ENCODE measurements around the gene ADCY3.

ADCY3 gene

DNA sequence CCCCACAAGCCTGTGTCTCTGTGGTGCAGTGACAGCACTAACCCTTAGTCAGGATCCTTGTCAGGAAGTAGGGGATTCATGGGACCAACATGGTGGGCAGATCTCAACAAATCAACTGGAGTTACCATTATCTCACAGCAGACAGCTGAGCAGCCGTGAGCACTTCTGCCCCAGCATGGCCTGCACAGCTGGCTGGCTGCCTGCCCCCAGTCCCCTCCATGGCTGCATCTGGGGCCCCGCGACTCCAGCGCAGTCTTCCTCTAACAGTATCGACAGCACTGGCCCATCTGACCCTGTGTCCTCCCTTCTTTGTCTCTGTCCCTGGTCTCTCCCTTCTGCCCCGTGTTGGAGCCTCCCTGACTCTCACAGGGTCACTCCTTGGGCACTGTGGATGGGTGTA, 4.7 kb upstream of the ADCY3 start:
- no peak for DNase-seq

GRCh38 chr2:24924266-24924665, 4.2 kb upstream of the ADCY3 start:
- DNase-seq: no peak

DNA sequence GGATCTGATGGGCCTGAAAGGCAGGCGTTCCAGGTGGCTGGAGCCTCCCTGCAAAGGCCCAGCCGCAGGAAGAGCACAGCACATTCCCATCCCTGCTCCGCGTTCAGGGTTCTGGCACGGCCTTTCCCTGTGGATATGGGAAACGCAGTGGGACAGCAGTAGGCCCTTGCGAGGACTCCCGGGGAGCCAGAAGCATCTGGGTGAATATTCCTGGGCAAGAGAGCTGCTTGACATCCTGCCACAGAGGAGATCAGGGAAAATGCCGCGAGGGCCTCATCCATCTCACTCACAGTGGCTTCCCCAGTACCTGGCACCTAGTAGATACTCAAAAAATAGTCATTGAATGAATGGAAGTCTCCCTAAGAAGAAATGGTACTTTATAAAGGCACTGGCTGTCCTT, 3.1 kb upstream of the ADCY3 start:
- DNase-seq: no peak

- no peak for DNase-seq
Observed at GRCh38 chr2:24922556-24922955, 2.5 kb upstream of the ADCY3 start.

DNA sequence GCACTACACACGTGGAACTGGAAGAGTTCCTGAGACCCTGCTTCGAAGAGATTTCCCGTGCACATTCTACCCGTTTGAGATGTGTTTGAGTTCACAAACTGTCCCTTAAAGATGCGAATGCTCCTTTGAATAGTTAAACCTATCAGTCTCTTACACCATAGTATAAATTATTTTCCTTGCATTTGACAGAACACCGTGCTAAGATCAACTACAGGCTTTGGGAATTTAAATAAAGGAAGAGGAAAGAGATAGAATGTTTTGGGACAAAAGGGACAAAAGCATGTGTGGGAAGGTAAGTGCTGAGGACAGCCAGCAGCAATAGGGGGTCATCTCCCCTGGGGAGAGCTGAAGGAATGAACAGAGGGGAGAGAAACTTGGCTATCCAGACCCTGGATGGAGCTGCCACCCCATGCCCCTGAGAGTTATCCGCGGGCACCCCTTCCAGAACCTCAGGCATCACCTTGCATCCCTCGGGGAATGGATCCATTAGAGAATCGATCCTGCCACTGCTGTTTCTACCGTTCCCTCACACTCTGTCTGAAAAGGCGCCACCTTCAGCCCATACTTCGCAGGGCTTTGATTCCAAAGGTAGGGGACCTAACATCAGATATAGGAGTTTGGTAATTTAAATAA, 888 bp upstream of the ADCY3 start:
- peak in 1 of 2 experiments; percentile 40 for DNase-seq

DNA sequence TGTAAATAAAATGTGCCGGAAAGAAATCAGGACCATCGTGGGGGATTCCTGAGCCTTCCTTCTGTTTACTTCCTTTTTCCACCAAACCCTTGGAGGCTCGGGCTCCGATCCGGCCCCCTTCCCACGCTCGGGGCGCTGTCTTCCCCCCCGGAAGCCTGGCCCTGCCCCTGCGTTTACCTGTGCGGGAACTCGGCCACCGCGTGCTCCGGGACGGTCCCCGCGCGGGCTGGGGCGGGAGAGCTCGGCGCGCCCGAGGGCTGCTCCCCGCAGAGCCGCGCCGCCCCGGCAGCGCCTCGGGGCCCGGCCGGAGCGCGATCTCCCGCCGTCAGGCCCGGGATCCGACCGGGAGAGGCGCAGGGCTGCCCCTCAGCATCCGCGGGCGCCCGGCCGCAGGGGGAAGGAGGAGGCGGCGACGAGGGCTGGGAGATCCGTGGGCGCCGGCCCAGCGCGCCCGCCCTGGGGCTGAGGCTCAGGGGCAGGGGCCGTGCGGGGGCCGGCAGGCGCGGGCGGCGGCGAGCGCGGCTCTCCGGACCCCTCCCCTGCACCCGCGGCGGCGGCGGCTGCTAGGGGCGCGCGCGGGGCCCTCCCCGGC, 435 bp downstream of the ADCY3 start:
- DNase-seq: peak in 1 of 2 experiments; percentile 81

DNA sequence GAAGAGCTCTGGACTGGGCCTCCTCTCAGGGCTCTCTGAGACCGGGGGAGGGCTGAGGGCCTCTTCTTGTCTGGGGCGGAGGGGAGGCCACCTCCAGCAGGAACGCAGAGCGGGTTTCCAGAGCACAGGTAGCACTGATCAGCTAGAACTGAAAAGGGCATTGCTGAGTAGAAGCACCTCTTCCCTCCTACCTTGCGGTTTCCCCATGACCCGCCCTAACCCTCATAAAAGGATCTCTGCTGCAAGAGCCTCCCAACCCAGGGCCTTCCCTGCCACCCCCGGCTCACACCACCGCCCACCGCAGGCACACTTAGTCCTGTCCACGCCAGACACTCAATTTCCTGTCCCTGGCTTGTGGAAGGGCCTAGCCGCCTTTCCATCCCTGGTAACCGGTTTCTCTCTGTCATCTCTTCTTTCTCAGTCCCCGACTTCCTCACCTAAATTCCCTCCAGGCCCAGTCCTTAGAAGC, 966 bp downstream of the ADCY3 start:
- peak; percentile 56 to 75 for DNase-seq

DNA sequence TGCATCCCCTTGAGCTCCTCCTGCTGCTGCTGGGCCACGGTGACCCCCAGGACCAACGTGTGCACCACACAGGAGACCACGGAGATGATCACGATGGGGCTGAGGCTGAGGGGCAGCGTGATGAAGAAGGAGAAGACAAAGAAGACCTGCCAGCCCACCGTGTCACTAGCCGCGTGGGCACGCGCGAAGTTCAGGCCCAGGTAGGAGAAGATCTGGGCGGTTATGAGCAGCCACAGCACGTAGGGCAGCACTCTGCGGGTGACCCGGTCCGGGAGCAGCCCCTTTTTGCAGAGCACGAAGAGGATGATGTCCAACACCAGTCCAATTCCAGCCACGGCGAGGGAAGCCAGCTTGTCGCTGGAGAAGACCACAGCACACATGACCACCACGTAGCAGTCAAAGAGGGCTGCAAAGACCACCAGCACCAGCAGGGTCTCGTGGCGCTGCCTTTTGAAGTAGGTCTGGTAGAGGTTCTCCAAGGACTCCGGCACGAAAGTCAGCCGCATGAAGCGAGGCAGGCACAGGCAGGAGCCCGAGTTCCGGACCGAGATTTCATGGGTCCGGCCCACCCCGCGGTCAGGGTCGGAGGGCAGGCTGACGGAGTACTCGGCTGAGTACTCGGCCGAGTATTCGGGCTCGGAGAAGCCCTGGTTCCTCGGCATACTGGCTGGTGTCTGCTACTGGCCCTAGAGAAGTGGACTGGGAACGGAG, 1.6 kb downstream of the ADCY3 start:
- peak in 1 of 2 experiments; percentile 31 for DNase-seq

GRCh38 chr2:24917731-24918325, 2.2 kb downstream of the ADCY3 start:
- DNase-seq: peak in 1 of 2 experiments; percentile 20

DNA sequence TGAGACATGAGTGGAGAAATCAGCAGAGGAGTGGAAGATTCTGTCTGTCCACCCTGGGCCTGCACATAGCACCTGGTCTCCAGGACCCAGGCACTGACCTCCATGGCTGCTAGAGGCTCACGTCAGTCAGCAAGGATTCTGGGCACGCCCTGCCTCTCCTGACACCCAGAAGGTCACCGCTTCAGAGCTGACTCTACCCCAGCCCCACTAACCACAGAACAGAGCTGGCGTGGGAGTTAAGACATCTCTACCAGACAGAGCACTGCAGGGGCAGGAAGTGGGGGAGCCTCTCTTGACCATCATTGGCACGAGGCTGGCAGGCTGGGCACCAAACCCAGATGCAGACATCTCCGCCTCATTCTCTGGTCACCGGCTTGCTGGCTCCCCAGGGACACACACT, 3.0 kb downstream of the ADCY3 start:
- DNase-seq: no peak

GRCh38 chr2:24915796-24916195, 4.2 kb downstream of the ADCY3 start:
- DNase-seq: no peak

DNA sequence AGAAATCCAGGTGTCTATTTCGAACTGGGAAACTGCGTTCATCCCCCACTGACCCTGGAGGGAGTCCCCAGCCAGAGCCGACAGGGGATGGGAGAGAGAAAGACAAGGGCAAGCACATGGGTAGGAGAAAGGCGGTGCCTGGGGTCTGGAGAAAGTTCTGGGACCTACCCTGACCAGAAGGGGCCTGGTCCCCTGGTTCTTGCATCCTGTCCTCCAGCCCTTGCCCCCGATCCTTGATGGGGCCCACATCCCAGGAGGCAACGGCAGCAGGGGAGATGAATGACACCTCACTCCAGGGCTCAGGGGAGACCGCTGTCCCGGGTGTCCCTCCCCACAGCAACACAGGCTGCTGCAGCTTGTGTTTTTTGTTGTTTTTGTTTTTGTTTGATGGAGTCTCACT, 4.9 kb downstream of the ADCY3 start:
- no peak for DNase-seq

DNA sequence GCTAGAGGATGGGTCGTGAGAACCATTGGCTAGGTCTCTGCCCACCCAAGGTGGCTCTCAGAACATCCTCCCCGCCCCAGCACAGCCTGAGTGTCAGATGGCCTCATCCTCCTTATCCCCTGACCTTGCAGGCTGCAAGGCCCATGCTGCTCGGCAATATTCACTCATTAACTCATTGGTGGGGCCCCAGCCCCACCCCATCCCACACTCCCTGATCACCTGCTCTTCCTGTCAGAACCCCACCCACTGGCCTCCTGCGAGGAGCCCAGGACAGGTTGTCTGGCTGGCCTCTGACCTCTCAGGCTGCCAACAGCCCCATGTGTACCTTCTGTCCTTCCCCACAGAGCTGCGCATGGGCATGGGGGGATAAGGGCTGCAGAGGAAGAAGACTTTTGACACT, 5.3 kb downstream of the ADCY3 start:
- no peak for DNase-seq

DNA sequence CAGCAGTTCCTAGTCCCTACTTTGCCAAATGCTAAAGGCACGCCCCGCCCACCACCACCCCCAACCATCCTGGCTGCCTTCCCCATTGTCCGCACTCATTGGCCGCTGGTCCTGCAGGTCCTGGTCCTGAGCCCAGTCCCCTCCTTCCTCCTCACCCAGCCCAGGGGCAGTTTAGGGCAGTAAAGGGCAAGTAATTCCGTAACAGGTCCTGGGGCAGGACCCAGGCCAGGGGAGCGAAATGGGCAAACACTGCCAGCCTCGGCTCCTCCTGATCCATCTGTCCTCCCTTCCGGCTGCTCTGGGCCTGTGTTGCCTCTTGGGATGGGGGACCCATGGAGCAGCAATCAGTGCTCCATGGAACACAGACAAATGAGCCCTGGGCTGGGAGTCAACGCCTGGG, 6.1 kb downstream of the ADCY3 start:
- no peak for DNase-seq

GRCh38 chr2:24912986-24913385, 7.1 kb downstream of the ADCY3 start:
- DNase-seq: peak; percentile 9 to 57

DNA sequence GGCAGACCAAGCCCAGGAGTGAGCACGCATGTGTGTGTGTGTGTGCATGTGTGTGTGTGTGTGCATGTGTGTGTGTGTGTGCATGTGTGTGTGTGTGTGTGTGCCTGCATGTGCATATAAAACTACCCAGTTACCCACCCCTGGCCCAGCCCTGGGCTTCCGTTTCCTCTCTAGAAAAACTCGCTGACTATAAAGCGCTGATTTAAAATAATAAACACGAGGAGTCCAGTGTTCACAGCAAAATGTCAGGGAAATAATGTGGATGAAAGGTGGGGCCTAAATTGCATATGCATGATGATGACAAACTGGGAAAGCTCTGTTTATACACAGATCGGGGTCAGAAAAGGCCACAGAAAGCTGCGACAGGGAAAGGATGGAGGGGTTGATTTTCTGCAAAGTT, 7.5 kb downstream of the ADCY3 start:
- DNase-seq: no peak

GRCh38 chr2:24910245-24910644, 9.8 kb downstream of the ADCY3 start:
- DNase-seq: no peak

DNA sequence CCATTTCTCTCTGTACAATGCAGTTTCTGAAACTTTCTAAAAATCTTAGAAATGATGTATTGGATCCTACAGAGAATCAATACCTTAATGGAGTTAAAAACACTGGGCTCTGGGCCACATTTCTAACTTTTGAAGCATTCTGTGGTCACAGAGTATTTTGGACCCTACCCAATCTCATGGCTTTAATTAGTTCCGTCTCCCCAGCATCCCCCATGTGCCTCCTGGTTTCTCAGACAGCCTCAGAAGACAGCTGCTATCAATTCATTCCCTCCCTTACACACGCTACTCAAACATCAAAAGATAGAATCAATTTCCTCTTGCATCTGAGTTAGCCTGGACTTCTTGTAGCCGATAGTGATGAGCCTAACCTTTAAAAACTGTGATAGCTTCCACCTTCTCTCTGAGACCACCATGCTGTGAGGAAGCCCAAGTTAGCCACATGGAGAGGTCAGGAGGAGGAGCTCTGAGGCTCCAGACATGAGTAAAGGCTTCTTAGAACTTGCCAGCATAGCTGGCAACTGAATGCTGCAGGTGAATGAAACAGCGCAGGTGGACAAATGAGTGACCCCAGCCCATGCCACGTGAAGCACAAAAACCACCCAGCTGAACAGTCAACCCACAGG, 10.4 kb downstream of the ADCY3 start:
- no peak for DNase-seq

DNA sequence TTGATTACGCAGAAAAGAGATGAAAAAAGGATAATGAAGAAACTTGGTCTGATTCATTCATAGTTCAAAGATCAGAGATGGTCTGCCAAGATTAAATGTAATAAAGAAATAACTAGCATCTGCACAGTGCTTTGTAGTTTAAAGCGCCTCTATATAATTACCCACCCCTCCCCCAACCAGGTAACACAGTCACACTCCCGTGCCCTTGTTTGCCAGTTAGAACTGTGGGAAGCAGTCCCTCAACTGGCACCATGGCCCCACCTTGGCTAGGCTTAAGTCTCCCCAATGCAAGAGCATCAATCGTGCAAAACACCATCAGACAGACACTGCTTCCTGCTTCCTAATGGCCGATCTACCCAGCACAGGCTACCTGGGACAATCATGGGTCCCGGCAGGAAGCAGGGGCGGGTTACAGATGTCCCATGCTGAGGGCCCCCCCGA, 11.6 kb downstream of the ADCY3 start:
- DNase-seq: no peak

GRCh38 chr2:24907116-24907515, 12.9 kb downstream of the ADCY3 start:
- DNase-seq: no peak

DNA sequence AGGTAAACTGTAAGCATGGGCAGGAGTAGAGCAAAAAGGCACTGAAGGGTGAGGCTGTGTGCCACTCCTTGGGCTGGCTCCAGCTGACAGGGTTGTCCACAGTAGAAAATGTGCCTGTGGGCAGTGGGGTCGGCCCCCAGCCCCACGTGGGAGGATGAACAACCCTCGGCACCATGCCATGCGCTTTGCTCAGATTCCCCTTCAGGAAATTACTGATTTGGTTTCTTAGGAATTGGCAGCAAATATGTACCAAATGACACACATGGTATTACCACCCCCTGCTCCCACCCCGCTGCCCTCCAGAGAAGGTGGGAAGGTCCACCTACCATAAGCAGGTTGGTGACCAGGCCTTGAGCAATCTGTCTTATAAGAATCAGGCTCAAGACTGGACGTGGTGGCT, 13.6 kb downstream of the ADCY3 start:
- no peak for DNase-seq

DNA sequence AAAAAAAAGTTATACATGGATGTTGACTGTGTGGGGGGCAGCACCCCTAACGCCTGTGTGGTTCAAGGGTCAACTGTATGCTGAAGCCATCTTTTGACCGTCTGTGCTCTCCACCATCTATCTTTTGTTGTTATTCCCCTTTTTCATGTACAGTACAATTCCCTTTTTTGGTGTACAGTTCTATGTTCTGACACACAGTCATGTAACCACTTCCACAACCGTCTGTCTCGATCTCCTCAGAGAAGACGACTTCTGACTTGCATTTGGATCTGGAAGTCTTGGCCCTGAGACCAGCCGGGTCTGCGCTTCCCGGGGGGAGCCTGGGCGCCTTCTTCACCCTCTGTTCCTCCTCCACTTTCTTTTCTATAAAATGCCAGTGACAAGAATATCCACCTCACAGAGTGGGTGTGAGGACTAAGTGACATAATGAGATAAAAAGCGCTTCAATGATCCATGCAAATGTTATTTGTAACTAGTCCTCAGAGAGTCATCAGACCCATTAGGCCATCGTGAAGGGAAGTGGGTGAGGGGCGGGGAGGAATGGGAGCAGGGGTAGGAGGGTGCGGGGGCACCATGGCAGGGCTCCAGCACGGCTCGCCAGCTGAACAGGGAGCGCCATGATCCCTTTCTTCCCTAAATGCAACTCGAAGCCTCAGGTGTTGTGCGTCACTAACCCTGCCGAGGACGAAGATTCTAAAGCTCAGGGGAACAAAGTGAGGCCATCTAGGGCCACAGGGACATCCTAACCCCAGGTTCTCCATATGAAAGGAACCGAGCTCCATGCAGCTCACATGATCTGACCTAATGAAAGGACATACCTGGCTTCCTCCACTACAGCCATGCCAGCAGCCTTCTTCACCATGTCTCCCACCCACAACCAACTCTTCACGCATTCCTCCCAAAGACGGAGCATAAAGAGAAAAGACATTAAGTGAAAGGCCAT, 16.6 kb downstream of the ADCY3 start:
- no peak for DNase-seq
